K562 (cell line): ENCODE data around the gene CERS4. TPM values are rescaled to one million over a fixed set of nuclear protein-coding genes. Genes with fewer than 3 reads are reported as not detected.

Experiments
- ATAC-seq: fragments of 200-7000 bp; cut with Tn5 transposase; 3 replicates; pipeline ENCODE4 v1.9.1; 2020; ENCODE audit warnings: moderate library complexity
- BruUV-seq: library from RNA; stranded (reverse); fragments of 400-500 nt; replicated peaks from 2 replicates; lab custom pipeline; 2021; lab: Mats Ljungman, UMichigan
- CTCF ChIA-PET: fragments of 300-600 bp; formaldehyde crosslinking; extraction: SDS; loops from one replicate; lab custom pipeline; 2021; ENCODE audit warnings: low intra/inter-chr PET ratio; lab: Yijun Ruan, JAX
- POLR2A ChIA-PET: fragments of 300-600, 350-650 bp; sonication (Branson Sonifier 250); formaldehyde crosslinking; extraction: SDS; loops from one replicate; lab custom pipeline; 2021; ENCODE audit warnings: antibody characterized with exemption, inconsistent platforms; lab: Yijun Ruan, JAX
- DNase-seq, 4 experiments: peaks; one replicate each; pipeline versions ENCODE4 v3.0.0 to v3.0.0-alpha.2; 2011 to 2018; ENCODE audit warnings: low spot score in 3 of 4, mixed read lengths in 3 of 4; ENCODE audit errors: extremely low read depth in 1 of 4
- FAIRE-seq: peaks from 2 replicates; lab custom pipeline; 2011; peaks lifted over from hg19 to GRCh38; lab: Jason Lieb, UNC
- H2AFZ ChIP-seq: 2 replicates; pipeline ENCODE4 v1.6.0; 2011; ENCODE audit warnings: low read depth, low read length, control low read depth, inconsistent platforms
- H3K27ac ChIP-seq: fragments of 200-600 bp; 3 replicates; pipeline ENCODE4 v1.8.0; 2011; ENCODE audit warnings: low read depth, mild to moderate bottlenecking, control low read depth, inconsistent platforms, low read length, moderate library complexity, mixed read lengths; ENCODE audit errors: extremely low read depth
- H3K27me3 ChIP-seq, 2 experiments: fragments of 300-600 bp in 1 of 2; 2 replicates in 1 of 2; 3 replicates in 1 of 2; pipeline versions ENCODE4 v1.6.0 to v1.8.0; 2011; ENCODE audit warnings: inconsistent platforms in 2 of 2, low read length in 2 of 2, mild to moderate bottlenecking in 1 of 2, mixed read lengths in 1 of 2, moderate library complexity in 1 of 2; ENCODE audit not compliant: control insufficient read depth in 2 of 2, insufficient read depth in 2 of 2
- H3K36me3 ChIP-seq: fragments of 300-600 bp; 3 replicates; pipeline ENCODE4 v1.8.0; 2011; ENCODE audit warnings: mild to moderate bottlenecking, low read length, inconsistent platforms; ENCODE audit not compliant: control insufficient read depth, insufficient read depth
- H3K4me1 ChIP-seq, 2 experiments: fragments of 200-600 bp in 1 of 2; replicated peaks in 1 of 2; 2 replicates in 1 of 2; 3 replicates in 1 of 2; pipeline versions ENCODE4 v1.5.1 to v1.8.0; 2011; ENCODE audit warnings: inconsistent platforms in 2 of 2, low read length in 2 of 2, mild to moderate bottlenecking in 1 of 2, mixed read lengths in 1 of 2, moderate library complexity in 1 of 2; ENCODE audit not compliant: control insufficient read depth in 2 of 2, insufficient read depth in 2 of 2
- H3K4me2 ChIP-seq: 2 replicates; pipeline ENCODE4 v1.6.1; 2011; ENCODE audit warnings: low read length, control low read depth, inconsistent platforms, mixed read lengths; ENCODE audit not compliant: insufficient read depth
- H3K4me3 ChIP-seq: fragments of 200-600 bp; sonication (generic), shearing (Covaris generic); 2 replicates; pipeline ENCODE4 v1.5.1; 2016; ENCODE audit warnings: control low read depth, inconsistent platforms
- H3K79me2 ChIP-seq: fragments of 200-600 bp; 3 replicates; pipeline ENCODE4 v1.8.0; 2011; ENCODE audit warnings: low read length, inconsistent platforms; ENCODE audit not compliant: control insufficient read depth, insufficient read depth
- H3K9ac ChIP-seq, 2 experiments: 2 replicates each; pipeline versions ENCODE4 v1.6.0 to v1.6.1; 2011; ENCODE audit warnings: low read depth in 2 of 2, low read length in 2 of 2, control low read depth in 1 of 2, inconsistent platforms in 1 of 2, mild to moderate bottlenecking in 1 of 2, mixed read lengths in 1 of 2; ENCODE audit not compliant: insufficient read depth in 1 of 2
- H3K9me1 ChIP-seq: one replicate; pipeline ENCODE4 v1.6.0; 2011; ENCODE audit warnings: inconsistent platforms, mild to moderate bottlenecking, low read length, moderate library complexity; ENCODE audit not compliant: control insufficient read depth, insufficient read depth
- H3K9me3 ChIP-seq: replicated peaks from 2 replicates; pipeline ENCODE4 v1.5.1; 2011; ENCODE audit warnings: low read depth, low read length, inconsistent platforms; ENCODE audit not compliant: control insufficient read depth, insufficient read depth
- H4K20me1 ChIP-seq: replicated peaks from 2 replicates; pipeline ENCODE4 v1.6.1; 2011; ENCODE audit warnings: low read length, inconsistent platforms, mixed read lengths; ENCODE audit not compliant: control insufficient read depth, insufficient read depth
- ARNT ChIP-seq, 2 experiments: fragments of 450-650 bp; IDR thresholded peaks; 2 replicates each; pipeline ENCODE4 v1.6.1; 2016; ENCODE audit warnings: mild to moderate bottlenecking in 1 of 2
- CBFA2T3 ChIP-seq: fragments of 450-650 bp; IDR thresholded peaks from 2 replicates; pipeline ENCODE4 v1.6.1; 2017
- ELF4 ChIP-seq: fragments of 450-650 bp; formaldehyde crosslinking; IDR thresholded peaks from 2 replicates; pipeline ENCODE4 v1.4.0; 2022; ENCODE audit warnings: missing genetic modification characterization
- ETV5 ChIP-seq: sonication (generic); formaldehyde crosslinking; IDR thresholded peaks from 2 replicates; pipeline ENCODE4 v1.4.0; 2020; ENCODE audit warnings: low read depth, mild to moderate bottlenecking, missing genetic modification reagents
- GATA2 ChIP-seq: sonication (generic); formaldehyde crosslinking; IDR thresholded peaks from 2 replicates; pipeline ENCODE4 v1.4.0; 2020; ENCODE audit warnings: mild to moderate bottlenecking, missing genetic modification reagents
- JUN ChIP-seq, 2 experiments: sonication (generic) in 1 of 2; formaldehyde crosslinking in 1 of 2; IDR thresholded peaks; 2 replicates each; pipeline versions ENCODE4 v1.6.1 to v1.8.0; 2012 to 2022; ENCODE audit warnings: borderline replicate concordance in 2 of 2, mild to moderate bottlenecking in 2 of 2, improper control_type of control experiment in 1 of 2, low read depth in 1 of 2, low read length in 1 of 2, missing genetic modification reagents in 1 of 2
- JUND ChIP-seq, 2 experiments: IDR thresholded peaks; 2 replicates in 1 of 2; 3 replicates in 1 of 2; pipeline ENCODE4 v1.6.1; 2011; ENCODE audit warnings: borderline replicate concordance in 2 of 2, low read depth in 2 of 2, low read length in 2 of 2, improper control_type of control experiment in 1 of 2, missing biosample characterization in 1 of 2, missing genetic modification characterization in 1 of 2, missing genetic modification reagents in 1 of 2
- KDM1A ChIP-seq, 2 experiments: fragments of 450-650 bp; IDR thresholded peaks; 2 replicates each; pipeline ENCODE4 v1.6.1; 2016; ENCODE audit warnings: mild to moderate bottlenecking in 2 of 2
- MAZ ChIP-seq, 2 experiments: fragments of 450-650 bp in 1 of 2; sonication (generic) in 1 of 2; formaldehyde crosslinking; IDR thresholded peaks in 1 of 2; conservative IDR thresholded peaks in 1 of 2; 2 replicates each; pipeline versions ENCODE4 v1.4.0 to v1.5.0; 2020; ENCODE audit warnings: mild to moderate bottlenecking in 1 of 2, missing genetic modification reagents in 1 of 2
- MTA1 ChIP-seq: fragments of 450-650 bp; IDR thresholded peaks from 2 replicates; pipeline ENCODE4 v1.6.1; 2017; ENCODE audit warnings: borderline replicate concordance
- MYC ChIP-seq, 2 experiments: fragments of 250-450 bp in 1 of 2; sonication (Bioruptor Pico) in 1 of 2; IDR thresholded peaks; 2 replicates each; pipeline versions ENCODE4 v1.5.1 to v1.6.1; 2012 to 2021; ENCODE audit warnings: low read depth in 2 of 2, borderline replicate concordance in 1 of 2, improper control_type of control experiment in 1 of 2, low read length in 1 of 2, mild to moderate bottlenecking in 1 of 2, moderate library complexity in 1 of 2
- RAD21 ChIP-seq, 2 experiments: fragments of 250-450 bp in 1 of 2; fragments of 450-650 bp in 1 of 2; sonication (Bioruptor Pico) in 1 of 2; formaldehyde crosslinking in 1 of 2; IDR thresholded peaks in 1 of 2; conservative IDR thresholded peaks in 1 of 2; 2 replicates each; pipeline versions ENCODE4 v1.4.0 to v1.8.0; 2020 to 2022; ENCODE audit warnings: mild to moderate bottlenecking in 2 of 2, moderate library complexity in 1 of 2
- SMAD1 ChIP-seq: fragments of 150-350 bp; IDR thresholded peaks from 2 replicates; pipeline ENCODE4 v1.6.1; 2014; ENCODE audit warnings: low read length, low read depth; ENCODE audit not compliant: partially characterized antibody
- TAL1 ChIP-seq: fragments of 450-650 bp; IDR thresholded peaks from 2 replicates; pipeline ENCODE4 v1.6.1; 2016; ENCODE audit warnings: mild to moderate bottlenecking
- TARDBP ChIP-seq: fragments of 450-650 bp; IDR thresholded peaks from 2 replicates; pipeline ENCODE4 v1.6.1; 2016
- TEAD4 ChIP-seq, 2 experiments: sonication (generic) in 1 of 2; formaldehyde crosslinking in 1 of 2; IDR thresholded peaks; 2 replicates each; pipeline versions ENCODE4 v1.6.1 to v1.8.0; 2012 to 2022; ENCODE audit warnings: borderline replicate concordance in 1 of 2, inconsistent platforms in 1 of 2, low read length in 1 of 2, mild to moderate bottlenecking in 1 of 2, missing genetic modification reagents in 1 of 2
- TGIF2 ChIP-seq: sonication (generic); formaldehyde crosslinking; IDR thresholded peaks from 2 replicates; pipeline ENCODE4 v1.8.1; 2022; ENCODE audit warnings: mild to moderate bottlenecking, missing genetic modification reagents, moderate library complexity
- ZBTB9 ChIP-seq: fragments of 450-650 bp; formaldehyde crosslinking; IDR thresholded peaks from 2 replicates; pipeline ENCODE4 v1.4.0; 2020; ENCODE audit warnings: mild to moderate bottlenecking, moderate library complexity
- WGBS: fragments of 100-300 bp; shearing (Covaris generic); methylation state at CpG from one replicate; pipeline ENCODE4 v1.1.6; 2016; ENCODE audit warnings: low coverage, mixed read lengths; ENCODE audit not compliant: insufficient coverage; ENCODE audit errors: missing lambda C conversion rate; 5-methylcytosine and 5-hydroxymethylcytosine counted together
- in situ Hi-C: fragments of 300-500 bp; cut with MboI; formaldehyde crosslinking; loops from 4 replicates; pipeline ENCODE4 v1.15.0; 2018; ENCODE audit warnings: inconsistent platforms, mixed read lengths
- intact Hi-C: fragments of 100-400 bp; cut with micrococcal nuclease; formaldehyde crosslinking; loops from 2 replicates; pipeline ENCODE4 v1.14.2; 2022
- polyA plus RNA-seq, 8 experiments: library from polyadenylated mRNA; depleted of rRNA in 4 of 8; stranded (reverse) in 5 of 8; unstranded in 3 of 8; fragments of >200 nt; fragmentation: Nextera tagmentation in 2 of 8; fragmentation: Illumina TruSeq in 1 of 8; extraction: Ambion mirVana in 2 of 8; extraction: Trizol in 1 of 8; gene quantifications; 2 replicates each; pipeline versions ENCODE4 v1.2.1 to v1.2.3, GENCODE V29; 2011 to 2014; ENCODE audit warnings: inconsistent platforms in 1 of 8, missing spikeins in 1 of 8
- total RNA-seq, 7 experiments: library from RNA; depleted of rRNA in 6 of 7; stranded (reverse); fragments of >200 nt in 6 of 7; fragmentation: Illumina TruSeq in 2 of 7; extraction: Trizol in 2 of 7; gene quantifications; 2 replicates each; pipeline versions ENCODE4 v1.2.1 to v1.2.3, GENCODE V29; 2011 to 2021; ENCODE audit warnings: low replicate concordance in 1 of 7

Gene CERS4
- total and polyA plus RNA-seq, 9 of the 15 experiments (the other 6 are each of a cell fraction or from before 2014, with no cell fraction given), result 0.14 to 4.4 (median 2.9) TPM; not detected in 1

GRCh38 chr19:8240274-8241229 is 31.4 kb downstream of the CERS4 start:
- no TSS peak for BruUV-seq
- Histone ChIP-seq H3K79me2 (no peaks in the 10 kb centered on the region), H3K9me3 (peaks cover 20% of the 10 kb centered on the region), H3K36me3 (no peaks in the 10 kb centered on the region), H4K20me1 (no peaks in the 10 kb centered on the region), H3K27me3 (no peaks in the 10 kb centered on the region), H3K4me2 (peak overlapping the region; percentile 51), H3K27ac (peak overlapping the region; percentile 67), H3K9ac (peak overlapping the region; percentile 28 to 76; a peak in 2 of 4 replicates), H3K9me1 (no peaks in the 10 kb centered on the region), H3K4me1 (peaks cover 15 to 18% of the 10 kb centered on the region in 2 experiments), H2AFZ (peak overlapping the region; percentile 76), H3K4me3 (no peak overlapping the region)
- ChIA-PET POLR2A (interaction anchor here (0.8 kb wide), 1 partner anchor 59 kb away, joined by 4 read pairs; no protein-coding TSS in a partner anchor), CTCF (no interaction called here)
- peak; percentile 98 for FAIRE-seq
- ATAC-seq, result peak; percentile 99
- 10% methylated on average over 13 of the region's 17 CpGs for WGBS
- DNase-seq, result peak; percentile 93 to 96 (median 95)
- intact Hi-C loops, result loop anchor here (5.0 kb wide), 1 partner anchor 83 kb away; no protein-coding TSS in a partner anchor
- in situ Hi-C loops, result no loop called here
- TF ChIP-seq MTA1, result peak; percentile 88; the same call in 1 of the 2 replicates
- TF ChIP-seq KDM1A (IDR thresholded peaks at IDR 0.05), result peak; percentile 15 to 77; a peak in 2 of 4 replicates
- TF ChIP-seq JUN (IDR thresholded peaks at IDR 0.05; ENCODE audit: borderline replicate concordance, low read depth, low read length), result peak; percentile 94
- TF ChIP-seq JUN (CRISPR knock-in tag; IDR thresholded peaks at IDR 0.05; ENCODE audit: borderline replicate concordance), result no peak; the same call in 1 of the 2 replicates
- TF ChIP-seq MAZ (CRISPR knock-in tag; conservative IDR thresholded peaks at IDR 0.05 in 1 of 2, IDR thresholded peaks at IDR 0.05 in 1 of 2), result peak; percentile 81 to 94
- no peak for TF ChIP-seq TGIF2 (CRISPR knock-in tag)
- TF ChIP-seq JUND (IDR thresholded peaks at IDR 0.05; ENCODE audit: borderline replicate concordance, low read depth, low read length), result peak; percentile 98
- TF ChIP-seq JUND (tag; IDR thresholded peaks at IDR 0.05; ENCODE audit: borderline replicate concordance, low read depth, low read length), result peak; percentile 95; the same call in 2 of the 3 replicates
- 0 out of 2 replicates have a peak, but pooled peaks have one; percentile 74 for TF ChIP-seq ZBTB9 (CRISPR knock-in tag)
- 0 out of 4 replicates have a peak, but pooled peaks of 1 of the 2 experiments have one; percentile 16 for TF ChIP-seq RAD21 (CRISPR knock-in tag; conservative IDR thresholded peaks at IDR 0.05 in 1 of 2, IDR thresholded peaks at IDR 0.05 in 1 of 2)
- TF ChIP-seq ETV5 (CRISPR knock-in tag), result no peak
- no peak for TF ChIP-seq ELF4 (CRISPR knock-in tag)
- TF ChIP-seq TAL1, result peak; percentile 62
- peak; percentile 67; the same call in 1 of the 2 replicates for TF ChIP-seq MYC (IDR thresholded peaks at IDR 0.05; ENCODE audit: low read depth, low read length)
- TF ChIP-seq MYC (CRISPR knock-in tag; IDR thresholded peaks at IDR 0.05; ENCODE audit: borderline replicate concordance, low read depth), result no peak
- peak; percentile 78 for TF ChIP-seq SMAD1
- 0 out of 2 replicates have a peak, but pooled peaks have one; percentile 56 for TF ChIP-seq TARDBP
- TF ChIP-seq GATA2 (CRISPR knock-in tag), result 0 out of 2 replicates have a peak, but pooled peaks have one; percentile 17
- TF ChIP-seq ARNT (IDR thresholded peaks at IDR 0.05), result peak; percentile 51 to 82; a peak in 1 of 4 replicates
- TF ChIP-seq CBFA2T3, result peak; percentile 86
- TF ChIP-seq TEAD4 (IDR thresholded peaks at IDR 0.05; ENCODE audit: low read length), result peak; percentile 57
- TF ChIP-seq TEAD4 (CRISPR knock-in tag; IDR thresholded peaks at IDR 0.05; ENCODE audit: borderline replicate concordance), result no peak
